IPS DF 4.7 (cell line): Measurements from ENCODE around the gene LSM5.

Experiments
- DNase-seq: peaks from one replicate; pipeline ENCODE4 v3.0.0-alpha.2; 2013; ENCODE audit warnings: low spot score; ENCODE audit errors: extremely low read depth

Gene LSM5

DNA sequence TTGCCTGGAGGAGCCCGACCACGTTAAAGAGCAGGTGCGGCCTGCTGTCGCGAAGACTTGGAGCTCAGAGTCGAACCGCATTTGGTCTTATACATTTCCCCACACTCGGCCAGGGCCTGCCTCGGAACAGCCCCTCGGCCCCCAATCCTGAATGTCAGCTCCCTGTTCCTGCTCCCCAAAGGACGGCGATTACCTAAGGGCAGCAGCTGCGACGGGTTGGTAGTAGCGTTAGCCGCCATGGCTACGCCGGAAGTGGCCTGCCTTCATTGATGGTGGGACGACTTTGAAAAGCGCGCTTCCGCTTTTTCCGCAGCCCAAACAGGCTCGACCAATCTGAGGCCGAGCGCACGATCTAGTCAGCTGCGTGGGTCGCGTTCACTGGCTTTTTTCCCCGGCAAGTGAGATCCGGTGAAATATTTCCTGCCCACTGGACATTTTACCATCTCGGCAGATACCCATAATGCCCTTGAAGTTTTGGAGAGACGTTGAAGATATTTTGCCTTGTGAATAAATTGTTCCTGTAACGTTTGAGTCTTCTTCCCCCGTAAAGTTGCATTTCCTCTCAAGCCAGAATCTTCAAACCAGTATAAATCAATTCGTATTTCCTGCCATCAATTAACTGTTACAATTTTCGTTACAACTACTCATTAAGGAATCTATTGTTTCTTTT, at the start of gene LSM5:
Gene LSM5 (minus strand): TSS at position 254 of the 670 bp plus-strand sequence. CDS start 15 bp downstream, at position 239.
- peak; percentile 79 for DNase-seq

DNA sequence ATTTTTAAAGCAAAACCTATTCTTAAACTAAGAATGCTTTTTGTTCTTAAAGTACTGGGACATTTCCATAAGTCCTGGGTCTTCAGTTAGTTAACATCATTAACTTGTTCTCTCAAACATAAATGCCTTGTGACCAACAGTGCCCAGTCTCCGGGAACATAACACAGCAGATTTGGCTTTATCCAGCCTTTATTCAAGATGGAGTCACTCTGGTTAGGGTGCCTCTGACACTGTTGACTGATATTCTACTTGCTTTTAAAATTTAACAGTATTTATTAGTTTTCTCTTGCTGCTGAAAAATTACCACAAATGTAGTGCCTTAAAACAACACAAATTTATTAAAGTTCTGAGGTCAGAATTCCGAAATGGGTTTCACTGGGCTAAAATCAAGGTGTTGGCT, 49.2 kb upstream of the LSM5 start:
- DNase-seq: no peak

GRCh38 chr7:32537760-32538159, 47.6 kb upstream of the LSM5 start:
- DNase-seq: no peak

- no peak for DNase-seq
Observed at GRCh38 chr7:32536585-32536984, 46.4 kb upstream of the LSM5 start.

GRCh38 chr7:32536016-32536415, 45.8 kb upstream of the LSM5 start:
- DNase-seq: no peak

GRCh38 chr7:32535162-32535702, 45.1 kb upstream of the LSM5 start:
- DNase-seq: no peak

DNA sequence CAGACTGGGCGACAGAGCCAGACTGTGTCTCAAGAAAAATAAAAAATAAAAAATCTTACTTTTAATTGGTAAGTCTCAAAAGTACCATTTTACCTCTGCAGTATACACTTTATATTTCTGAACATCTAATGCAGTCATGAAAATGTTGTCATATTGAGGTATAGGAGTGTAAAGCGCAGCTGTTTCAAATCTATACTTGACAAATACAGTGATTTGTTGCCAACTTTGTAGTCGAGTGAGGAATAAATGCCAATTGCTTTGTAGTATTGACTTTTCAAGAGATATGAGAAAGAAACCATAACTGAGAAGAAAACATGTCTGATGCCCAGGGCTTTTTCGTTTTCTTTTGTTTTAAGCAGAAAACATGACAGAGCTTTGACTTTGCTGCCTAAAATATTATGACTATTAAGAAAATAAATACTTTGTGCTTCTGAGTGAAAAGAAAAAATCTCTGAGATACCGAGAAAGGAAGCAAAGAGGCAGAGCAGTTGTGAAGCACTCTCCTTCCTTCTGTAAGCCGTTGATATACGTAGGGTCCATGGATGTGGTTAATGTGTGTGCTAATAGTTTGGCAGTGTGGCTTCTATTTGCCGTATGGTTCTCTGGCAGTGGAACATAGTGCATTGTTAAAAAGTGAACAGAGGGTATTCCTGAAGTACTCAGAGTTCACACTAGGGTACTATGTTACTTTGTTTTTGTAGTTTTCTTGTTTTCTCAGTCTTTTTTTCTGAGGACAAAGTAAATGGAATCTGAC, 43.3 kb upstream of the LSM5 start:
- DNase-seq: no peak

- no peak for DNase-seq
Observed at GRCh38 chr7:32532716-32533115, 42.5 kb upstream of the LSM5 start.

DNA sequence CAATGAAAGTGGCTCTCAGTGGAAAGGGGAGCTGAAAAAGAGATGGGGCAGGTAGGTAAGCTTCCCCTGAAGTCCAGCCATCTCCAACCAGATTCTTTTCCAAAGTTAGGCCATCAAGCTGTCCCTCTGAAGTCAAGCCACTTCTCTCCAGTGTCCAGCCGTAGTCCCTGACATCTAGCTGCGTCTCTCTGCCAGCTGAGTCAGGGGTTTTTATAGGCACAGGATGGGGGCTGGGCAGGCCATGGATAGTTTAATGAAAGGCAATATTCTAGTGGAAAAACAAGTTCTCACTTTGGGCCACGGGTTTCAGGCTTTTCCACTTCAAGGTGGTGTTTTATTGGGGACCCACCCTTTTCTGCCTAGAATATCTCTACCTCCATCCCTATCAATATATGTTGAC, 41.9 kb upstream of the LSM5 start:
- DNase-seq: no peak

- DNase-seq: no peak
Observed at GRCh38 chr7:32531402-32531801, 41.2 kb upstream of the LSM5 start.

- no peak for DNase-seq
Observed at GRCh38 chr7:32525839-32526238, 35.7 kb upstream of the LSM5 start.

GRCh38 chr7:32524631-32525030, 34.5 kb upstream of the LSM5 start:
- DNase-seq: no peak

DNA sequence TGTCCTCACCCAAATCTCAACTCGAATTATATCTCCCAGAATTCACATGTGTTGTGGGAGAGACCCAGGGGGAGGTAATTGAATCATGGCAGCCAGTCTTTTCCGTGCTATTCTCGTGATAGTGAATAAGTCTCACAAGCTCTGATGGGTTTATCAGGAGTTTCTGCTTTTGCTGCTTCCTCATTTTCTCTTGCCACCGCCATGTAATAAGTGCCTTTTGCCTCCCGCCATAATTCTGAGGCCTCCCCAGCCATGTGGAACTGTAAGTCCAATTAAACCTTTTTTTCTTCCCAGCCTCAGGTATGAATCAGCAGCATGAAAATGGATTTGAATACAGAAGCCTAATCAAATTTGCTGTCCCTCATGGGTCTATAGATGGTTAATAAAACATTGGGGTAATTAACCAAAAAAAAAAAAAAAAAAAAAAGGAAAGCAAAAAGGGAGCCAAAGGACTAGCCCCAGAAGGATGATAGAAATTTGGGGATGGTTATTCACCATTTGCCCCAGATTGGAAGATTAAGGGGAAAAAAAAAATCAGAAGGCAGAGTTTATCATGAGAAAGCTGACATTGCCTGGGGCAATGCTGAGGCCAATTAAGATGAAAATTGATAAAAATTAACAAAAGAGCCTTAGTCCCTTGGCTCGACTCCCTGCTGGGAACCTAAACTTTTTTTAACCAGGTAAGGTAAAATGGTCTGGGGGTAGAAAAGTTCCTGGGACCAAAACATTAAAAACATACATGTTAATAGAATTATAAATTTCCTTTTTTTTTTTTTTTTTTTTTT, 32.8 kb upstream of the LSM5 start:
- no peak for DNase-seq

DNA sequence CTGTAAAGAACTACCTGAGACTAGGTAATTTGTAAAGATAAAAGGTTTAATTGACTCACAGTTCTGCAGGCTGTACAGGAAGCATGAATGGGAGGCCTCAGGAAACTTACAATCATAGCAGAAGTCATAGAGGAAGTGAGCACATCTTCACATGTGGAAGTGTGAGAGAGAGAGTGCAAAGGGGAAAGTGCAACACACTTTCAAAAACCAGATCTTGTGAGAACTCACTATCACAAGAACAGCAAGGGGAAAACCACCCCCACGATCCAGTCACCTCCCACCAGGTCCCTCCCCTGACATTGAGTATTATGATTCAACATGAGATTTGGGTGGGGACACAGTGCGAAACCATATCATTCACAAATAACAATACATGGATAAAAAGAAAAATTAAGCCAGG, 29.6 kb upstream of the LSM5 start:
- no peak for DNase-seq

GRCh38 chr7:32518534-32519140, 28.5 kb upstream of the LSM5 start:
- peak; percentile 87 for DNase-seq

DNA sequence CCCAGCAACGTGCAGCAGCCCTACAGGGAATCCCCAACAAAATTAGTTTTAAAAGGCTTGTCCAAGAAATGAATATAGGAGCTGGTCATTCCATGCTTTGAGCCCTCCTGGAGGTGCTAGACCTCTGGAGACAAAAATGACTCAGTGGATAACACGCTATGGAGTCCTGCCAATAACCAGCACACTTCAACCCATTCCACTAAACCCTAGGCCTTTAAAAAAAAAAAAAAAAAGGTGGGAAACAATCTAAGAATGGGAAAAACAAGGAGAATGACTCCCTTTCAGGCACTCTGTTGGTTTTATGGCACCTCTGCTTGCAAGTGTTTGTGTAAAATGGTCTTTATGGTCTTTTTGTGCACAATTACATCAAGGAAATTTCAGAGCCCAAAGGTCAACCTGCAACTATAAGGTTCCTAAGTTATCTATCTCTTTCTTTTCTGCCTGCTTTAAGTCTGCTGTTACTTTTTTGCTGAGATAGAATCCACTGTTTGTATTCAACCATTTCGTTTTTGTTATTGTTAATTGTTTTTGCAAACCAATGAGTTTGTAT, 26.4 kb upstream of the LSM5 start:
- DNase-seq: no peak

DNA sequence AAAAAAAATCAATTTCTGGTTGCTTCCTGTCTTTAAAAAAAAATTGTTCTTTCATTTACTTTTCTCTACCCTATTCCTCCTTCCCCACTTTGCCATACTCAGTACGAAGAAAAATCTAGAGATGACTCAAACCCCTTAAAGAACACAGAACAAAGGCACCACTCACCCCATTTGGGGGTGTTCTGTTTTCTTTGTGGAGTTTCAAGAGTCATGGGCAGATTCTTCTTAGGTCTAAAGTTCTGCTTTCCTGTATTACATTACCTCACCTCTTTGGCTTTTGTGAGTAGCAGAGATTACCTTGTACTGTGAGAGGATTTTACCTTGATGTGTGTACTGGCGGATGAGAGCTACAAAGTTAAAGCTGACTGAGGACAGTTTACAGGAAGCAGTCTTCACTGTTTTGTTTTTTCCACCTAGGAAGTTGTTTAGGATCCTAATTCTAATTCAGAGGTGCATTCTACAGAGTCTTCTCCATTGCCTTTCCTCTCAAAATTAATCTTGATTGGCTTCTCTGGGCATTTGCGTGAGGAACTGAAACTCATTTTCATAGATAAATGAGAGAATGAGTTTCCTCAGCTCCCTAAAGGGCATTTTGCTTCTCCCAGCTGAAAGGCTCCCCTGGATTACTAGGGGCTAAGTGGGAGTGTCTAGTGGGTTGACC, 25.8 kb upstream of the LSM5 start:
- DNase-seq: no peak

DNA sequence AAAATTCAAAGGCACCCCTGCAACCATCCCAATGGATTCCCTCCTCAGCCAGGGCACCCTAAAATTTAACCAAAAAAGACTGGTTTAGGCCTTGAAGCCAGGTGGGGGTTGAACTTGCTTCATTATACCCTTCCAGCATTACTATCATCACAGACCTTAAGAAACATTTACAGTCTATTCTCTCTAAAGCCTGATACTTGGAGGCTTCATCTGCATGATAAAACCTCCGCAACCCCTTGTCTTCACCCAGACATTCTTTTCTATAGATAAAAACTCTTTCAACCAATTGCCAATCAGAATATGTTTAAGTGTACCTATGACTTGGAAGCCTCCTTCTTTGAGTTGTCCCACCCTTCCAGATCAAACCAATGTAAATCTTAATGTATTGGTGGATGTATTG, 23.0 kb upstream of the LSM5 start:
- no peak for DNase-seq

DNA sequence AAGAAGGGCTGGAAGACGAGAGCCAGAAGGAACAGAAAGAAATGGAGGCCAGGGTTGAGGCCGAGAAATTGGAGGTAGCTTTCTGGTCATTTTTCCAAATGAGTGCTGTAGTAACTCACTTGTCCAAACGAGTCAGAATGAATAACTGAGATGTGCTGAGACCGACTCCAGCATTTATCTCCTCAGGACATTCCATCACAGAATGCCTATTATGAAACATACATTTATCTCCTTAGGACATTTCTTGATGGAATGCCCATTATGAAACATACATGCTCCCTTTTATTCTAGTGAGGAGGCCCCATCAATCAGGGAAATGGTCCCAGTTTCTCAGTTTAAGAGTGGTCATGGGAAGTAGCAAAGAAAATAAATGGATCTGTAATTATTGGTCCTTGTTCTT, 21.6 kb upstream of the LSM5 start:
- DNase-seq: no peak

- no peak for DNase-seq
Observed at GRCh38 chr7:32507414-32507813, 17.2 kb upstream of the LSM5 start.
